SK-N-SH treated with all-trans-retinoic acid at 6 μM for 48 hours (cell line): Measurements from ENCODE around the gene SAXO1.
A peak's percentile ranks its signal among the peaks of the same experiment; 100 is the strongest.

ENCODE experiments used
- ATAC-seq: fragments of 200-7000 bp; cut with Tn5 transposase; 3 replicates; pipeline ENCODE4 v1.9.1; 2020; ENCODE audit warnings: mild to moderate bottlenecking, moderate library complexity
- ARNTL ChIP-seq: fragments of 450-650 bp; formaldehyde crosslinking; IDR thresholded peaks from 2 replicates; pipeline ENCODE4 v1.5.0; 2020; ENCODE audit warnings: low read depth, mild to moderate bottlenecking, moderate library complexity, borderline replicate concordance
- BACH2 ChIP-seq: fragments of 250-450 bp; sonication (Bioruptor Pico); IDR thresholded peaks from 2 replicates; pipeline ENCODE4 v1.9.0; 2021; ENCODE audit warnings: mild to moderate bottlenecking, borderline replicate concordance
- CSDC2 ChIP-seq: fragments of 250-450 bp; sonication (Bioruptor Pico); IDR thresholded peaks from 2 replicates; pipeline ENCODE4 v1.5.0; 2020; ENCODE audit warnings: mild to moderate bottlenecking, moderate library complexity
- ESRRG ChIP-seq: fragments of 250-450 bp; sonication (Bioruptor Pico); IDR thresholded peaks from 2 replicates; pipeline ENCODE4 v1.6.1; 2021; ENCODE audit warnings: mild to moderate bottlenecking
- GLIS3 ChIP-seq: fragments of 250-450 bp; sonication (Bioruptor Pico); IDR thresholded peaks from 2 replicates; pipeline ENCODE4 v1.5.0; 2020; ENCODE audit warnings: mild to moderate bottlenecking, moderate library complexity
- ISL1 ChIP-seq: fragments of 250-450 bp; sonication (Bioruptor Pico); IDR thresholded peaks from 2 replicates; pipeline ENCODE4 v2.1.2; 2022; ENCODE audit warnings: mild to moderate bottlenecking, moderate library complexity
- OSR1 ChIP-seq: fragments of 250-450 bp; sonication (Bioruptor Pico); IDR thresholded peaks from 2 replicates; pipeline ENCODE4 v1.8.0; 2022; ENCODE audit warnings: moderate library complexity, mild to moderate bottlenecking, inconsistent platforms
- RARB ChIP-seq: fragments of 250-450 bp; sonication (Bioruptor Pico); IDR thresholded peaks from 2 replicates; pipeline ENCODE4 v1.8.0; 2021; ENCODE audit warnings: mild to moderate bottlenecking, moderate library complexity
- SNAI2 ChIP-seq: fragments of 250-450 bp; sonication (Bioruptor Pico); IDR thresholded peaks from 2 replicates; pipeline ENCODE4 v1.5.0; 2020; ENCODE audit warnings: mild to moderate bottlenecking, moderate library complexity
- TCF4 ChIP-seq: fragments of 250-450 bp; sonication (Bioruptor Pico); IDR thresholded peaks from 2 replicates; pipeline ENCODE4 v1.8.0; 2021; ENCODE audit warnings: mild to moderate bottlenecking, moderate library complexity, borderline replicate concordance
- TOX ChIP-seq: fragments of 250-450 bp; sonication (Bioruptor Pico); IDR thresholded peaks from 2 replicates; pipeline ENCODE4 v1.8.0; 2021; ENCODE audit warnings: mild to moderate bottlenecking, moderate library complexity, borderline replicate concordance
- ZC3H10 ChIP-seq: fragments of 250-450 bp; sonication (Bioruptor Pico); IDR thresholded peaks from 2 replicates; pipeline ENCODE4 v1.5.1; 2021; ENCODE audit warnings: mild to moderate bottlenecking, moderate library complexity
- ZFP3 ChIP-seq: fragments of 250-450 bp; sonication (Bioruptor Pico); IDR thresholded peaks from 2 replicates; pipeline ENCODE4 v1.5.0; 2020; ENCODE audit warnings: mild to moderate bottlenecking, moderate library complexity
- ZFP30 ChIP-seq: fragments of 450-650 bp; formaldehyde crosslinking; IDR thresholded peaks from 2 replicates; pipeline ENCODE4 v1.5.0; 2022; ENCODE audit warnings: mild to moderate bottlenecking, moderate library complexity
- ZNF565 ChIP-seq: fragments of 450-650 bp; formaldehyde crosslinking; conservative IDR thresholded peaks from 2 replicates; pipeline ENCODE4 v1.5.0; 2020; ENCODE audit warnings: low read depth, mild to moderate bottlenecking, moderate library complexity
- ZNF70 ChIP-seq: fragments of 450-650 bp; formaldehyde crosslinking; IDR thresholded peaks from 2 replicates; pipeline ENCODE4 v1.5.0; 2020; ENCODE audit warnings: mild to moderate bottlenecking, moderate library complexity
- ZNF8 ChIP-seq: fragments of 450-650 bp; formaldehyde crosslinking; IDR thresholded peaks from 2 replicates; pipeline ENCODE4 v1.5.0; 2020; ENCODE audit warnings: mild to moderate bottlenecking, moderate library complexity
- TF ChIP-seq, protein P1 (sequence below): fragments of 250-450 bp; sonication (Bioruptor Pico); IDR thresholded peaks from 2 replicates; pipeline ENCODE4 v1.8.0; 2021; ENCODE audit warnings: low read depth, mild to moderate bottlenecking, moderate library complexity, borderline replicate concordance
- TF ChIP-seq, protein P2 (sequence below): fragments of 250-450 bp; sonication (Bioruptor Pico); IDR thresholded peaks from 2 replicates; pipeline ENCODE4 v1.8.0; 2020; ENCODE audit warnings: mild to moderate bottlenecking, moderate library complexity, borderline replicate concordance
- TF ChIP-seq, protein P3 (sequence below): fragments of 250-450 bp; sonication (Bioruptor Pico); IDR thresholded peaks from 2 replicates; pipeline ENCODE4 v1.5.0; 2020; ENCODE audit warnings: mild to moderate bottlenecking, moderate library complexity
- TF ChIP-seq, protein P4 (sequence below): fragments of 250-450 bp; sonication (Bioruptor Pico); IDR thresholded peaks from 2 replicates; pipeline ENCODE4 v1.5.1; 2021; ENCODE audit warnings: mild to moderate bottlenecking, moderate library complexity

The SAXO1 gene

DNA sequence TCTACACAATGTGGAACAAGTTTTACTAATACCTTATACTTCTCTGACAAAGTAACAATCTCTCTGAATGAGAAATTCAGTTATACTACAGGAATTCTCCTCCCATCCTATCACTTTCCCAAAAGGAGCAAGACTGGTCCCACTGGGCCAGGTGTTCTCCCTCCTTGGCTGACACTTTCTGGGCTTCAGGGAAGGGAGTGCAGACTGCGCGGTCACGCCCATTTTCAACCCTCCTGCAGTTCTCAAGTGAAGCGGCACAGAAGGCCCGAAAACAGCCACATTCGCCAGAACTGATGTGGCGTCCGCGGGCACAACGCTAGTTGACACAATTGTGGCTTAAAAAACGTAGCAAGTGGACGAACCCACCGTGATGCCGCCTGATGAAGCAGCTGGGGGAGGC, 603 bp downstream of the SAXO1 start:
- no peak for ATAC-seq
- TF ChIP-seq TCF4, result no peak
- no peak for TF ChIP-seq ZNF565
- no peak for TF ChIP-seq OSR1 (CRISPR knock-in tag)
- no peak for TF ChIP-seq GLIS3 (CRISPR knock-in tag)
- TF ChIP-seq SNAI2 (CRISPR knock-in tag), result no peak
- TF ChIP-seq, protein P1, sequence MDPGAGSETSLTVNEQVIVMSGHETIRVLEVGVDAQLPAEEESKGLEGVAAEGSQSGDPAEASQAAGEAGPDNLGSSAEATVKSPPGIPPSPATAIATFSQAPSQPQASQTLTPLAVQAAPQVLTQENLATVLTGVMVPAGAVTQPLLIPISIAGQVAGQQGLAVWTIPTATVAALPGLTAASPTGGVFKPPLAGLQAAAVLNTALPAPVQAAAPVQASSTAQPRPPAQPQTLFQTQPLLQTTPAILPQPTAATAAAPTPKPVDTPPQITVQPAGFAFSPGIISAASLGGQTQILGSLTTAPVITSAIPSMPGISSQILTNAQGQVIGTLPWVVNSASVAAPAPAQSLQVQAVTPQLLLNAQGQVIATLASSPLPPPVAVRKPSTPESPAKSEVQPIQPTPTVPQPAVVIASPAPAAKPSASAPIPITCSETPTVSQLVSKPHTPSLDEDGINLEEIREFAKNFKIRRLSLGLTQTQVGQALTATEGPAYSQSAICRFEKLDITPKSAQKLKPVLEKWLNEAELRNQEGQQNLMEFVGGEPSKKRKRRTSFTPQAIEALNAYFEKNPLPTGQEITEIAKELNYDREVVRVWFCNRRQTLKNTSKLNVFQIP (CRISPR knock-in tag), result no peak
- TF ChIP-seq ESRRG (CRISPR knock-in tag), result no peak
- no peak for TF ChIP-seq ZC3H10
- TF ChIP-seq ZNF70 (CRISPR knock-in tag), result no peak
- TF ChIP-seq ISL1 (CRISPR knock-in tag), result no peak
- TF ChIP-seq, protein P2, sequence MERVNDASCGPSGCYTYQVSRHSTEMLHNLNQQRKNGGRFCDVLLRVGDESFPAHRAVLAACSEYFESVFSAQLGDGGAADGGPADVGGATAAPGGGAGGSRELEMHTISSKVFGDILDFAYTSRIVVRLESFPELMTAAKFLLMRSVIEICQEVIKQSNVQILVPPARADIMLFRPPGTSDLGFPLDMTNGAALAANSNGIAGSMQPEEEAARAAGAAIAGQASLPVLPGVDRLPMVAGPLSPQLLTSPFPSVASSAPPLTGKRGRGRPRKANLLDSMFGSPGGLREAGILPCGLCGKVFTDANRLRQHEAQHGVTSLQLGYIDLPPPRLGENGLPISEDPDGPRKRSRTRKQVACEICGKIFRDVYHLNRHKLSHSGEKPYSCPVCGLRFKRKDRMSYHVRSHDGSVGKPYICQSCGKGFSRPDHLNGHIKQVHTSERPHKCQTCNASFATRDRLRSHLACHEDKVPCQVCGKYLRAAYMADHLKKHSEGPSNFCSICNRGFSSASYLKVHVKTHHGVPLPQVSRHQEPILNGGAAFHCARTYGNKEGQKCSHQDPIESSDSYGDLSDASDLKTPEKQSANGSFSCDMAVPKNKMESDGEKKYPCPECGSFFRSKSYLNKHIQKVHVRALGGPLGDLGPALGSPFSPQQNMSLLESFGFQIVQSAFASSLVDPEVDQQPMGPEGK, result no peak

DNA sequence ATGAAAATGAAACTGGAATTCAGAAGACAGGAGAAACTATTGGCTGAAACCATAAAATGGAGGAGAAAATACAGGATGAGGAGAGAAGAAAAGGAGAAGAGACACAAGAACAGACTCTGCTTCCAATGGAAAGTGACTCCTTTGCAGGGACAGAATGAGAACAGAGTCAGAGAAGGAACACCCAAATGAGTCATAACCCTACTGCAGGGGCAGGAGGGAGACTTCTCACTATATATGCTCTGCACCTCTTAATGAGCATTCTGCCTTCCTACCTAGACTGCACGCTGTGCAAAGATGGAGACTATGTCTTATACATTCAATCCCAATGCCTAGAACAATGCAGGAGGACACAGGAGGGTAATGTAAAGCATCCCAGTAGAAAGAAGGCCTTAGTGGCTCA, 2.1 kb downstream of the SAXO1 start:
- TF ChIP-seq GLIS3 (CRISPR knock-in tag) (no peak), SNAI2 (CRISPR knock-in tag) (no peak), TCF4 (no peak), CSDC2 (CRISPR knock-in tag) (no peak), ARNTL (CRISPR knock-in tag) (no peak), ZFP30 (CRISPR knock-in tag) (no peak), TOX (CRISPR knock-in tag) (no peak)
- no peak for ATAC-seq

DNA sequence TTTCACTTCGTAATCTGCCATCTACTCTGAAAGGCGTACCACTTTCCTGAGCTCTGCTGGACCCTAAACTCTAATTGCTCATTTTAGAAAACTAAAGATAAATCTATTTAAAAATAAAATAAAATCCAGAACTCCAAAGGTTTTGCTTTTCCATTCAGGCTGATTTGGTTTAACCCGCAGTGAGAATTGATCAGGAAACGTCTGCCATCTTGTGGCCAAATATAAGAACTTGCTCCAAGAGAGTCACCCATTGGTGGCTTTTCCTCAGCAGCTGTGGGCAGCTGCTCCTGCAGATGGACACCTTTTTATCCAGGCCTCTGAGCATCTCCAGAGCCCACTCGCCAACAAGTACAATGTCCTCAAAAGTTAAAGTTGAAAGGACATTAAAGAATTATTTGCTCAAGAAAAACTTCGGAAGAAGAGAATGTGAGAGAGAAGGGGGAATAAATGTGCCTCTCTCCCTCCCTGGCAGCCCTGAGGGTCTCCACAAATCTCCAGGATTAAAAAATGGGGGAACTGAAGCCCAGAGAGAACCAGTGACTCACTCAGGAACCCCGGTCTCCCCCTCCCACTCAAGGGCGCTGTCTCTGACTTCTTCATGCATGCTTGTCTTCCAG, 4.1 kb downstream of the SAXO1 start:
- TF ChIP-seq ARNTL (CRISPR knock-in tag) (no peak), ZC3H10 (no peak), TOX (CRISPR knock-in tag) (no peak), GLIS3 (CRISPR knock-in tag) (no peak), ZNF70 (CRISPR knock-in tag) (no peak), ESRRG (CRISPR knock-in tag) (no peak), ZNF565 (no peak), BACH2 (CRISPR knock-in tag) (no peak), ISL1 (CRISPR knock-in tag) (no peak), CSDC2 (CRISPR knock-in tag) (no peak), ZFP3 (CRISPR knock-in tag) (no peak), OSR1 (CRISPR knock-in tag) (no peak), ZNF8 (CRISPR knock-in tag) (no peak), RARB (CRISPR knock-in tag) (no peak), ZFP30 (CRISPR knock-in tag) (no peak)
- TF ChIP-seq, protein P1 (CRISPR knock-in tag), result no peak
- TF ChIP-seq, protein P3, sequence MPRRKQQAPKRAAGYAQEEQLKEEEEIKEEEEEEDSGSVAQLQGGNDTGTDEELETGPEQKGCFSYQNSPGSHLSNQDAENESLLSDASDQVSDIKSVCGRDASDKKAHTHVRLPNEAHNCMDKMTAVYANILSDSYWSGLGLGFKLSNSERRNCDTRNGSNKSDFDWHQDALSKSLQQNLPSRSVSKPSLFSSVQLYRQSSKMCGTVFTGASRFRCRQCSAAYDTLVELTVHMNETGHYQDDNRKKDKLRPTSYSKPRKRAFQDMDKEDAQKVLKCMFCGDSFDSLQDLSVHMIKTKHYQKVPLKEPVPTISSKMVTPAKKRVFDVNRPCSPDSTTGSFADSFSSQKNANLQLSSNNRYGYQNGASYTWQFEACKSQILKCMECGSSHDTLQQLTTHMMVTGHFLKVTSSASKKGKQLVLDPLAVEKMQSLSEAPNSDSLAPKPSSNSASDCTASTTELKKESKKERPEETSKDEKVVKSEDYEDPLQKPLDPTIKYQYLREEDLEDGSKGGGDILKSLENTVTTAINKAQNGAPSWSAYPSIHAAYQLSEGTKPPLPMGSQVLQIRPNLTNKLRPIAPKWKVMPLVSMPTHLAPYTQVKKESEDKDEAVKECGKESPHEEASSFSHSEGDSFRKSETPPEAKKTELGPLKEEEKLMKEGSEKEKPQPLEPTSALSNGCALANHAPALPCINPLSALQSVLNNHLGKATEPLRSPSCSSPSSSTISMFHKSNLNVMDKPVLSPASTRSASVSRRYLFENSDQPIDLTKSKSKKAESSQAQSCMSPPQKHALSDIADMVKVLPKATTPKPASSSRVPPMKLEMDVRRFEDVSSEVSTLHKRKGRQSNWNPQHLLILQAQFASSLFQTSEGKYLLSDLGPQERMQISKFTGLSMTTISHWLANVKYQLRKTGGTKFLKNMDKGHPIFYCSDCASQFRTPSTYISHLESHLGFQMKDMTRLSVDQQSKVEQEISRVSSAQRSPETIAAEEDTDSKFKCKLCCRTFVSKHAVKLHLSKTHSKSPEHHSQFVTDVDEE (CRISPR knock-in tag), result no peak
- TF ChIP-seq, protein P4, sequence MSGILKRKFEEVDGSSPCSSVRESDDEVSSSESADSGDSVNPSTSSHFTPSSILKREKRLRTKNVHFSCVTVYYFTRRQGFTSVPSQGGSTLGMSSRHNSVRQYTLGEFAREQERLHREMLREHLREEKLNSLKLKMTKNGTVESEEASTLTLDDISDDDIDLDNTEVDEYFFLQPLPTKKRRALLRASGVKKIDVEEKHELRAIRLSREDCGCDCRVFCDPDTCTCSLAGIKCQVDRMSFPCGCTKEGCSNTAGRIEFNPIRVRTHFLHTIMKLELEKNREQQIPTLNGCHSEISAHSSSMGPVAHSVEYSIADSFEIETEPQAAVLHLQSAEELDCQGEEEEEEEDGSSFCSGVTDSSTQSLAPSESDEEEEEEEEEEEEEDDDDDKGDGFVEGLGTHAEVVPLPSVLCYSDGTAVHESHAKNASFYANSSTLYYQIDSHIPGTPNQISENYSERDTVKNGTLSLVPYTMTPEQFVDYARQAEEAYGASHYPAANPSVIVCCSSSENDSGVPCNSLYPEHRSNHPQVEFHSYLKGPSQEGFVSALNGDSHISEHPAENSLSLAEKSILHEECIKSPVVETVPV (CRISPR knock-in tag), result no peak
- TF ChIP-seq, all 23 proteins: peak for 0
- peak; percentile 95 for ATAC-seq
